ENCODE results near the gene ACAD11.

ACAD11 gene

GRCh38 chr3:132626955-132627354 is 32.7 kb downstream of the ACAD11 start (continued):
- TF ChIP-seq ZNF70 (CRISPR knock-in tag; IDR thresholded peaks at IDR 0.05) (no peak), TCF4 (CRISPR knock-in tag; IDR thresholded peaks at IDR 0.05; ENCODE audit: borderline replicate concordance) (no peak), ZNF8 (CRISPR knock-in tag; IDR thresholded peaks at IDR 0.05) (no peak), ZFP3 (CRISPR knock-in tag; IDR thresholded peaks at IDR 0.05) (no peak), ZFP30 (CRISPR knock-in tag; IDR thresholded peaks at IDR 0.05) (no peak)
- TF ChIP-seq, protein P1, sequence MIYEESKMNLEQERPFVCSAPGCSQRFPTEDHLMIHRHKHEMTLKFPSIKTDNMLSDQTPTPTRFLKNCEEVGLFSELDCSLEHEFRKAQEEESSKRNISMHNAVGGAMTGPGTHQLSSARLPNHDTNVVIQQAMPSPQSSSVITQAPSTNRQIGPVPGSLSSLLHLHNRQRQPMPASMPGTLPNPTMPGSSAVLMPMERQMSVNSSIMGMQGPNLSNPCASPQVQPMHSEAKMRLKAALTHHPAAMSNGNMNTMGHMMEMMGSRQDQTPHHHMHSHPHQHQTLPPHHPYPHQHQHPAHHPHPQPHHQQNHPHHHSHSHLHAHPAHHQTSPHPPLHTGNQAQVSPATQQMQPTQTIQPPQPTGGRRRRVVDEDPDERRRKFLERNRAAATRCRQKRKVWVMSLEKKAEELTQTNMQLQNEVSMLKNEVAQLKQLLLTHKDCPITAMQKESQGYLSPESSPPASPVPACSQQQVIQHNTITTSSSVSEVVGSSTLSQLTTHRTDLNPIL (CRISPR knock-in tag; IDR thresholded peaks at IDR 0.05; ENCODE audit: low read depth) = no peak

DNA sequence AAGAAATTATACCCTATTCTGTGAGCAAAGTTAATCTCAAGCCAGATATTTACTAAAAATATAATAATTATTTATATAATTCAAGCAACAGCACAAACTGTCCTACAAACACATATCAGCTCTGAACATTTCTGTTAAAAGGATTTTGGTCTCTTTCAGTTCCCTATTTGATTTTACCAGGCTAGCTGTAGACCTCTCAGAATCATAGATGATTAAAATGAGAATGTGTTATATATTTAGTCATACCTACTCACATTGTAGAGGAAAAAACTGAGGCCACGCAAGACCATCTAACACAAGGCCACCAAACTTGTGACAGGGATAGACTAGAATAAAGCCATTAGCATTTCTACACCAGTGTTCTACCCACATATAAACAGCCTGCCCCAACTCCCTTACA is 34.0 kb downstream of the ACAD11 start:
- TF ChIP-seq ESRRG (CRISPR knock-in tag; IDR thresholded peaks at IDR 0.05) = no peak
- no peak for TF ChIP-seq ZNF8 (CRISPR knock-in tag; IDR thresholded peaks at IDR 0.05)
- TF ChIP-seq ZC3H10 (CRISPR knock-in tag; IDR thresholded peaks at IDR 0.05) = no peak
- TF ChIP-seq, protein P2, sequence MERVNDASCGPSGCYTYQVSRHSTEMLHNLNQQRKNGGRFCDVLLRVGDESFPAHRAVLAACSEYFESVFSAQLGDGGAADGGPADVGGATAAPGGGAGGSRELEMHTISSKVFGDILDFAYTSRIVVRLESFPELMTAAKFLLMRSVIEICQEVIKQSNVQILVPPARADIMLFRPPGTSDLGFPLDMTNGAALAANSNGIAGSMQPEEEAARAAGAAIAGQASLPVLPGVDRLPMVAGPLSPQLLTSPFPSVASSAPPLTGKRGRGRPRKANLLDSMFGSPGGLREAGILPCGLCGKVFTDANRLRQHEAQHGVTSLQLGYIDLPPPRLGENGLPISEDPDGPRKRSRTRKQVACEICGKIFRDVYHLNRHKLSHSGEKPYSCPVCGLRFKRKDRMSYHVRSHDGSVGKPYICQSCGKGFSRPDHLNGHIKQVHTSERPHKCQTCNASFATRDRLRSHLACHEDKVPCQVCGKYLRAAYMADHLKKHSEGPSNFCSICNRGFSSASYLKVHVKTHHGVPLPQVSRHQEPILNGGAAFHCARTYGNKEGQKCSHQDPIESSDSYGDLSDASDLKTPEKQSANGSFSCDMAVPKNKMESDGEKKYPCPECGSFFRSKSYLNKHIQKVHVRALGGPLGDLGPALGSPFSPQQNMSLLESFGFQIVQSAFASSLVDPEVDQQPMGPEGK (CRISPR knock-in tag; IDR thresholded peaks at IDR 0.05; ENCODE audit: borderline replicate concordance) = no peak
- TF ChIP-seq, protein P1 (CRISPR knock-in tag; IDR thresholded peaks at IDR 0.05; ENCODE audit: low read depth) = no peak
- no peak for TF ChIP-seq TSHZ2 (CRISPR knock-in tag; IDR thresholded peaks at IDR 0.05)
- TF ChIP-seq, protein P3, sequence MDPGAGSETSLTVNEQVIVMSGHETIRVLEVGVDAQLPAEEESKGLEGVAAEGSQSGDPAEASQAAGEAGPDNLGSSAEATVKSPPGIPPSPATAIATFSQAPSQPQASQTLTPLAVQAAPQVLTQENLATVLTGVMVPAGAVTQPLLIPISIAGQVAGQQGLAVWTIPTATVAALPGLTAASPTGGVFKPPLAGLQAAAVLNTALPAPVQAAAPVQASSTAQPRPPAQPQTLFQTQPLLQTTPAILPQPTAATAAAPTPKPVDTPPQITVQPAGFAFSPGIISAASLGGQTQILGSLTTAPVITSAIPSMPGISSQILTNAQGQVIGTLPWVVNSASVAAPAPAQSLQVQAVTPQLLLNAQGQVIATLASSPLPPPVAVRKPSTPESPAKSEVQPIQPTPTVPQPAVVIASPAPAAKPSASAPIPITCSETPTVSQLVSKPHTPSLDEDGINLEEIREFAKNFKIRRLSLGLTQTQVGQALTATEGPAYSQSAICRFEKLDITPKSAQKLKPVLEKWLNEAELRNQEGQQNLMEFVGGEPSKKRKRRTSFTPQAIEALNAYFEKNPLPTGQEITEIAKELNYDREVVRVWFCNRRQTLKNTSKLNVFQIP (CRISPR knock-in tag; IDR thresholded peaks at IDR 0.05; ENCODE audit: borderline replicate concordance, low read depth) = no peak
- no peak for TF ChIP-seq ISL1 (CRISPR knock-in tag; IDR thresholded peaks at IDR 0.05)
- no peak for TF ChIP-seq GLIS3 (CRISPR knock-in tag; IDR thresholded peaks at IDR 0.05)
- no peak for TF ChIP-seq RARB (CRISPR knock-in tag; IDR thresholded peaks at IDR 0.05)
- no peak for TF ChIP-seq SNAI2 (CRISPR knock-in tag; IDR thresholded peaks at IDR 0.05)
- TF ChIP-seq ZNF565 (CRISPR knock-in tag; conservative IDR thresholded peaks at IDR 0.05; ENCODE audit: low read depth) = no peak
- no peak for TF ChIP-seq TOX (CRISPR knock-in tag; IDR thresholded peaks at IDR 0.05; ENCODE audit: borderline replicate concordance)
- TF ChIP-seq OSR1 (CRISPR knock-in tag; IDR thresholded peaks at IDR 0.05) = no peak
- TF ChIP-seq ZFP30 (CRISPR knock-in tag; IDR thresholded peaks at IDR 0.05) = no peak
- no peak for TF ChIP-seq CSRNP3 (CRISPR knock-in tag; IDR thresholded peaks at IDR 0.05)
- ATAC-seq = no peak

GRCh38 chr3:132624790-132625189 is 34.8 kb downstream of the ACAD11 start:
- ATAC-seq = no peak
- TF ChIP-seq CSDC2 (CRISPR knock-in tag; IDR thresholded peaks at IDR 0.05) (no peak), ZFP30 (CRISPR knock-in tag; IDR thresholded peaks at IDR 0.05) (no peak), RARB (CRISPR knock-in tag; IDR thresholded peaks at IDR 0.05) (no peak), SNAI2 (CRISPR knock-in tag; IDR thresholded peaks at IDR 0.05) (no peak), OSR1 (CRISPR knock-in tag; IDR thresholded peaks at IDR 0.05) (no peak), PPARA (CRISPR knock-in tag; IDR thresholded peaks at IDR 0.05; ENCODE audit: borderline replicate concordance) (no peak), TCF4 (CRISPR knock-in tag; IDR thresholded peaks at IDR 0.05; ENCODE audit: borderline replicate concordance) (no peak)
- TF ChIP-seq, protein P3 (CRISPR knock-in tag; IDR thresholded peaks at IDR 0.05; ENCODE audit: borderline replicate concordance, low read depth) = no peak
- TF ChIP-seq, protein P2 (CRISPR knock-in tag; IDR thresholded peaks at IDR 0.05; ENCODE audit: borderline replicate concordance) = no peak

Measured in SK-N-SH treated with all-trans-retinoic acid at 6 μM for 48 hours (cell line).